Endothelial cell of umbilical vein (primary cell): Measurements from ENCODE around the gene ELAPOR2. TPM values are rescaled to one million over a fixed set of nuclear protein-coding genes. Genes with fewer than 3 reads are reported as not detected.

Source experiments
- BruUV-seq: library from RNA; stranded (reverse); fragments of 400-500 nt; replicated peaks from 2 replicates; lab custom pipeline; 2021; lab: Mats Ljungman, UMichigan
- CTCF ChIA-PET: fragments of 300-600, 350-600 bp; sonication (Branson Sonifier 250); formaldehyde crosslinking; loops from one replicate; lab custom pipeline; 2021; ENCODE audit warnings: antibody characterized with exemption, inconsistent platforms; lab: Charles Lee
- POLR2A ChIA-PET: fragments of 300-600, 350-600 bp; sonication (Branson Sonifier 250); formaldehyde crosslinking; loops from one replicate; lab custom pipeline; 2021; ENCODE audit warnings: antibody characterized with exemption, inconsistent platforms; lab: Charles Lee
- DNase-seq: peaks from one replicate; pipeline ENCODE4 v3.0.0-alpha.2; 2011; ENCODE audit warnings: low read depth, low spot score
- FAIRE-seq: peaks from 2 replicates; lab custom pipeline; 2011; peaks lifted over from hg19 to GRCh38; lab: Jason Lieb, UNC
- H2AFZ ChIP-seq: 2 replicates; pipeline ENCODE4 v1.6.0; 2012; ENCODE audit warnings: low read depth, low read length, control low read depth, inconsistent platforms
- H3K27ac ChIP-seq: 2 replicates; pipeline ENCODE4 v1.5.1; 2011; ENCODE audit warnings: low read depth, mild to moderate bottlenecking, control low read depth, low read length, moderate library complexity; ENCODE audit not compliant: insufficient read depth
- H3K27me3 ChIP-seq, 2 experiments: 2 replicates each; pipeline versions ENCODE4 v1.6.0 to v1.6.1; 2011; ENCODE audit warnings: low read length in 2 of 2, mixed read lengths in 1 of 2; ENCODE audit not compliant: control insufficient read depth in 2 of 2, insufficient read depth in 2 of 2
- H3K36me3 ChIP-seq, 2 experiments: 2 replicates in 1 of 2; 3 replicates in 1 of 2; pipeline ENCODE4 v1.5.1; 2011; ENCODE audit warnings: low read length in 2 of 2, mild to moderate bottlenecking in 1 of 2, moderate library complexity in 1 of 2; ENCODE audit not compliant: control insufficient read depth in 2 of 2, insufficient read depth in 2 of 2; ENCODE audit errors: extremely low read depth in 1 of 2
- H3K4me1 ChIP-seq: 3 replicates; pipeline ENCODE4 v1.5.1; 2011; ENCODE audit warnings: mild to moderate bottlenecking, low read length; ENCODE audit not compliant: control insufficient read depth, insufficient read depth; ENCODE audit errors: extremely low read depth
- H3K4me2 ChIP-seq: 2 replicates; pipeline ENCODE4 v1.6.1; 2011; ENCODE audit warnings: low read length, control low read depth, mixed read lengths; ENCODE audit not compliant: insufficient read depth
- H3K4me3 ChIP-seq, 3 experiments: fragments of 200-600 bp in 1 of 3; sonication (generic), shearing (Covaris generic) in 1 of 3; replicated peaks in 1 of 3; 2 replicates each; pipeline ENCODE4 v1.5.1; 2011 to 2016; ENCODE audit warnings: control low read depth in 3 of 3, low read length in 3 of 3, mild to moderate bottlenecking in 2 of 3, inconsistent platforms in 1 of 3, low read depth in 1 of 3, moderate library complexity in 1 of 3; ENCODE audit not compliant: insufficient read depth in 1 of 3
- H3K79me2 ChIP-seq: 2 replicates; pipeline ENCODE4 v1.6.0; 2012; ENCODE audit warnings: low read length, inconsistent platforms; ENCODE audit not compliant: control insufficient read depth, insufficient read depth
- H3K9ac ChIP-seq: replicated peaks from 2 replicates; pipeline ENCODE3; 2011; ENCODE audit warnings: low read length, control low read depth; ENCODE audit not compliant: insufficient read depth; ENCODE audit errors: extremely low read depth
- H3K9me1 ChIP-seq: replicated peaks from 3 replicates; pipeline ENCODE4 v1.6.0; 2011; ENCODE audit warnings: mild to moderate bottlenecking, low read length; ENCODE audit not compliant: control insufficient read depth, insufficient read depth; ENCODE audit errors: extremely low read depth
- H3K9me3 ChIP-seq: replicated peaks from 2 replicates; pipeline ENCODE4 v1.5.1; 2012; ENCODE audit warnings: low read length, inconsistent platforms; ENCODE audit not compliant: control insufficient read depth, insufficient read depth
- H4K20me1 ChIP-seq: replicated peaks from 2 replicates; pipeline ENCODE3; 2011; ENCODE audit warnings: mild to moderate bottlenecking, low read length; ENCODE audit not compliant: control insufficient read depth, insufficient read depth; ENCODE audit errors: extremely low read depth
- CTCF ChIP-seq, 2 donors: IDR thresholded peaks; 1 replicate in 1 of 2; 2 replicates in 1 of 2; pipeline ENCODE4 v1.5.1; 2011; ENCODE audit warnings: low read length in 2 of 2, mild to moderate bottlenecking in 2 of 2, moderate library complexity in 2 of 2, control low read depth in 1 of 2, inconsistent platforms in 1 of 2, low read depth in 1 of 2; ENCODE audit not compliant: insufficient read depth in 1 of 2; ENCODE audit errors: extremely low read depth in 1 of 2
- EZH2 ChIP-seq: IDR thresholded peaks from 2 replicates; pipeline ENCODE4 v1.6.1; 2012; ENCODE audit warnings: borderline replicate concordance, low read depth, mild to moderate bottlenecking, moderate library complexity, low read length, inconsistent platforms; ENCODE audit not compliant: severe bottlenecking
- FOS ChIP-seq: IDR thresholded peaks from 2 replicates; pipeline ENCODE4 v1.6.1; 2011; ENCODE audit warnings: mild to moderate bottlenecking, low read length, moderate library complexity, borderline replicate concordance; ENCODE audit not compliant: insufficient read depth
- GATA2 ChIP-seq: IDR thresholded peaks from 2 replicates; pipeline ENCODE4 v1.7.0; 2011; ENCODE audit warnings: low read depth, mild to moderate bottlenecking, moderate library complexity, mixed read lengths, low read length; ENCODE audit not compliant: insufficient read length, insufficient read depth
- JUN ChIP-seq: IDR thresholded peaks from 2 replicates; pipeline ENCODE4 v1.6.1; 2011; ENCODE audit warnings: borderline replicate concordance, low read depth; ENCODE audit not compliant: insufficient read length, insufficient read depth
- MAX ChIP-seq: IDR thresholded peaks from 2 replicates; pipeline ENCODE4 v1.6.1; 2011; ENCODE audit not compliant: insufficient read depth, insufficient read length
- MYC ChIP-seq: IDR thresholded peaks from one replicate; pipeline ENCODE4 v1.6.1; 2011; ENCODE audit warnings: mild to moderate bottlenecking, low read depth, low read length
- POLR2A ChIP-seq: IDR thresholded peaks from 2 replicates; pipeline ENCODE4 v1.6.1; 2012; ENCODE audit warnings: low read depth, mild to moderate bottlenecking, control low read depth, low read length
- POLR2AphosphoS5 ChIP-seq: IDR thresholded peaks from 2 replicates; pipeline ENCODE4 v1.6.1; 2012; ENCODE audit warnings: low read depth, mild to moderate bottlenecking, control low read depth, low read length, moderate library complexity; ENCODE audit not compliant: insufficient read depth
- dilution Hi-C: fragments of 300-500 bp; cut with MboI; formaldehyde crosslinking; loops from one replicate; pipeline ENCODE4 v1.15.0; 2019; ENCODE audit warnings: low sequenced_read_pairs; ENCODE audit not compliant: extremely low pct_ligation_motif_present
- intact Hi-C: fragments of 100-400 bp; cut with micrococcal nuclease; formaldehyde crosslinking; loops from one replicate; pipeline ENCODE4 v1.10.0; 2022
- polyA plus RNA-seq, 4 experiments: library from polyadenylated mRNA; depleted of rRNA in 3 of 4; stranded (reverse) in 3 of 4; unstranded in 1 of 4; fragments of >200 nt; gene quantifications; 2 replicates each; pipeline versions ENCODE4 v1.2.1 to v1.2.3, GENCODE V29; 2011 to 2012; ENCODE audit warnings: missing spikeins in 1 of 4
- total RNA-seq: library from RNA; stranded (reverse); gene quantifications from 2 replicates; pipeline ENCODE4 v1.2.3, GENCODE V29; 2021

The ELAPOR2 gene
- total and polyA plus RNA-seq, 2 donors (not counting 3 experiments of a cell fraction or from before 2014, with no cell fraction given), result 38.2 to 63.5 TPM

GRCh38 chr7:87058744-87059524 is 520 bp downstream of the ELAPOR2 start:
- POLR2A ChIA-PET, result interaction anchor here (4.1 kb wide), 1 partner anchor 93 kb away, joined by 14 read pairs; the partner anchor contains the start of gene DMTF1
- H3K9me1 ChIP-seq, result no peaks in the 10 kb centered on the region
- peak overlapping the region; percentile 77 for H3K9ac ChIP-seq
- H2AFZ ChIP-seq, result peak overlapping the region; percentile 96
- peak overlapping the region; percentile 92 for H3K4me2 ChIP-seq
- H3K27me3 ChIP-seq, result no peaks in the 10 kb centered on the region
- TF ChIP-seq POLR2A (no peak), JUN (no peak), GATA2 (no peak), POLR2AphosphoS5 (no peak), FOS (no peak), CTCF (IDR thresholded peaks at IDR 0.05; ENCODE audit: extremely low read depth in 1 of 2, insufficient read depth in 1 of 2, low read depth in 1 of 2, low read length in 2 of 2) (no peak), EZH2 (no peak), MYC (no peak), MAX (no peak)
- no peaks in the 10 kb centered on the region for H3K9me3 ChIP-seq
- peak overlapping the region; percentile 72 to 96 (median 79) for H3K4me3 ChIP-seq
- intact Hi-C loops, result loop anchor here (1.0 to 5.0 kb wide), 4 partner anchors 93 to 178 kb away; partner anchors contain the start of genes DMTF1 and TMEM243
- H3K4me1 ChIP-seq, result peaks cover 43% of the 10 kb centered on the region
- CTCF ChIA-PET, result interaction anchor here (0.8 to 4.4 kb wide), 18 partner anchors 11 to 144 kb away, joined by 3 to 43 read pairs (median 4); partner anchors contain the start of gene DMTF1
- no peaks in the 10 kb centered on the region for H4K20me1 ChIP-seq
- H3K27ac ChIP-seq, result peak overlapping the region; percentile 57
- H3K79me2 ChIP-seq, result peaks cover 6% of the 10 kb centered on the region
- BruUV-seq, result no TSS peak
- DNase-seq, result peak; percentile 28
- dilution Hi-C loops, result no loop called here
- no peaks in the 10 kb centered on the region for H3K36me3 ChIP-seq
- FAIRE-seq, result no peak
